GM18951 (cell line): ENCODE results near the gene LCK.
"Not testable (repeated sequence)": the region's sequence is repeated elsewhere in the genome, so short reads cannot be mapped to it uniquely, and the experiment has no call there.

Source experiments
- POLR2A ChIP-seq: IDR thresholded peaks from 4 replicates; pipeline ENCODE4 v1.6.1; 2011; ENCODE audit warnings: mild to moderate bottlenecking; ENCODE audit not compliant: insufficient read length, insufficient read depth; ENCODE audit errors: extremely low read depth
- in situ Hi-C: fragments of 300-500 bp; cut with MboI; formaldehyde crosslinking; loops from one replicate; pipeline ENCODE4 v1.12.0; 2022; ENCODE audit warnings: low sequenced_read_pairs, mixed read lengths, inconsistent platforms; ENCODE audit not compliant: unreplicated experiment

Gene LCK

DNA sequence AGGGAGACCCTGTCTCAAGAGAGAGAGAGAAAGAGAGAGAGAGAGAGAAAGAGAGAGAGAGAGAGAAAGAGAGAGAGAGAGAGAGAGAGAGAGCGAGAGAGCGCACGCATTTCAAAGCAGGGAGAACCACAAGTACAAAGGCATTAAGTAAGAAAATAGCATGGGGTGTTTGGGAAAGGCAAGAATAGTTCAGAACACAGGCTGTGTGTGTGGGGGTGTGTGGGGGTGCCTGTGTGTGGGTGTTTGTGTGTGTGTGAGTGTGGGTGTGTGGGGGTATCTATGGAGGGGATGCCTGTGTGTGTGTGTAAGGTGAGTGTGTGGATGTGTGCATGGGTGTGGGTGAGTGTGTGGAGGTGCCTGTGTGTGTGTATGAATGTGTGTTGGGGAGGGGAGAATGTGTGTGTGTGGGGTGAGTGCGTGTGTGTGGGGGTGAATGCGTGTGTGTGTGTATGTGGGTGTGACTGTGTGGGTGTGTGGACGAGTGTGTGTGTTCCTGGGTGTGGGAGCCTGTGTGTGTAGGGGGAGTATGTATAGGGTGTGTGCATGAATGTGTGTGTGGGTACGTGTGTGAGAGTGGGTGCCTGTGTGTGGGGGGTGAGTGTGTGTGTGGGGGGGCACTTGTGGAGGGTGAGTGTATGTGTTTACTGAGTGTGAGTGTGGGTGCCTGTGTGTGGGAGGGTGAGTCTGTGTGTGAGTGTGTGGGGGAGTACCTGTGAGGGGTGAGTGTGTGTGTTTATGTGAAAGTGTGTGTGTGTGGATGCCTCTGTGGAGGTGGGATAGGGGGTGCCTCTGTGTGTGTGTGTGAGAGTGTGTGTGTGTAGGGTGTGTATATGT lies 21.7 kb downstream of the LCK start:
- in situ Hi-C loops = no loop called here
- no peak for TF ChIP-seq POLR2A

DNA sequence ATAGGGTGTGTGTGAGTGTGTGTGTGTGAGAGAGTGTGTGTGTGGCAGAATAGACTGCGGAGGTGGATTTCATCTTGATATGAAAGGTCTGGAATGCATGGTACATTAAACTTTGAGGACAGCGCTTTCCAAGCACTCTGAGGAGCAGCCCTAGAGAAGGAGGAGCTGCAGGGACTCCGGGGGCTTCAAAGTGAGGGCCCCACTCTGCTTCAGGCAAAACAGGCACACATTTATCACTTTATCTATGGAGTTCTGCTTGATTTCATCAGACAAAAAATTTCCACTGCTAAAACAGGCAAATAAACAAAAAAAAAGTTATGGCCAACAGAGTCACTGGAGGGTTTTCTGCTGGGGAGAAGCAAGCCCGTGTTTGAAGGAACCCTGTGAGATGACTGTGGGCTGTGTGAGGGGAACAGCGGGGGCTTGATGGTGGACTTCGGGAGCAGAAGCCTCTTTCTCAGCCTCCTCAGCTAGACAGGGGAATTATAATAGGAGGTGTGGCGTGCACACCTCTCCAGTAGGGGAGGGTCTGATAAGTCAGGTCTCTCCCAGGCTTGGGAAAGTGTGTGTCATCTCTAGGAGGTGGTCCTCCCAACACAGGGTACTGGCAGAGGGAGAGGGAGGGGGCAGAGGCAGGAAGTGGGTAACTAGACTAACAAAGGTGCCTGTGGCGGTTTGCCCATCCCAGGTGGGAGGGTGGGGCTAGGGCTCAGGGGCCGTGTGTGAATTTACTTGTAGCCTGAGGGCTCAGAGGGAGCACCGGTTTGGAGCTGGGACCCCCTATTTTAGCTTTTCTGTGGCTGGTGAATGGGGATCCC lies 22.5 kb downstream of the LCK start:
- in situ Hi-C loops = no loop called here

DNA sequence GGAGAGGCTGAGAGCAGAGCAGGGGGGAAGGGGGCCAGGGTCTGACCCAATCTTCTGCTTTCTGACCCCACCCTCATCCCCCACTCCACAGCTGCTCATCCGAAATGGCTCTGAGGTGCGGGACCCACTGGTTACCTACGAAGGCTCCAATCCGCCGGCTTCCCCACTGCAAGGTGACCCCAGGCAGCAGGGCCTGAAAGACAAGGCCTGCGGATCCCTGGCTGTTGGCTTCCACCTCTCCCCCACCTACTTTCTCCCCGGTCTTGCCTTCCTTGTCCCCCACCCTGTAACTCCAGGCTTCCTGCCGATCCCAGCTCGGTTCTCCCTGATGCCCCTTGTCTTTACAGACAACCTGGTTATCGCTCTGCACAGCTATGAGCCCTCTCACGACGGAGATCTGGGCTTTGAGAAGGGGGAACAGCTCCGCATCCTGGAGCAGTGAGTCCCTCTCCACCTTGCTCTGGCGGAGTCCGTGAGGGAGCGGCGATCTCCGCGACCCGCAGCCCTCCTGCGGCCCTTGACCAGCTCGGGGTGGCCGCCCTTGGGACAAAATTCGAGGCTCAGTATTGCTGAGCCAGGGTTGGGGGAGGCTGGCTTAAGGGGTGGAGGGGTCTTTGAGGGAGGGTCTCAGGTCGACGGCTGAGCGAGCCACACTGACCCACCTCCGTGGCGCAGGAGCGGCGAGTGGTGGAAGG lies 23.7 kb downstream of the LCK start:
- in situ Hi-C loops = no loop called here
- no peak for TF ChIP-seq POLR2A

More for the DNA sequence above, 22.5 kb downstream of the LCK start:
- no peak for TF ChIP-seq POLR2A

DNA sequence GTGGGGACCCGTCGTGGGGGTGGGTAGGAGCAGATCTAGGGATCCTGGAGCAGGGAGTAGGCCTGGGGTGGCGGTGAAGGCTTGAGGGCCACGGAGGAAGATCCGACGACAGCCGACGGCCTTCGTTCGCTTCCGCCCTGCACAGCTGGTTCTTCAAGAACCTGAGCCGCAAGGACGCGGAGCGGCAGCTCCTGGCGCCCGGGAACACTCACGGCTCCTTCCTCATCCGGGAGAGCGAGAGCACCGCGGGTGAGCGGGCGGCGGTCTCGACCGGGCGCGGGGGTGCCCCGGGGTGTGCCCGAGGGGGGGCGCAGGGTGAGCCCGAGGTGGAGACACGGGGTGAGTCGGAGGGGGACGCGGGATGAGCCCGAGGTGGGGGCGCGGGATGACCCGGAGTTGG lies 24.4 kb downstream of the LCK start:
- in situ Hi-C loops = no loop called here
- no peak for TF ChIP-seq POLR2A

DNA sequence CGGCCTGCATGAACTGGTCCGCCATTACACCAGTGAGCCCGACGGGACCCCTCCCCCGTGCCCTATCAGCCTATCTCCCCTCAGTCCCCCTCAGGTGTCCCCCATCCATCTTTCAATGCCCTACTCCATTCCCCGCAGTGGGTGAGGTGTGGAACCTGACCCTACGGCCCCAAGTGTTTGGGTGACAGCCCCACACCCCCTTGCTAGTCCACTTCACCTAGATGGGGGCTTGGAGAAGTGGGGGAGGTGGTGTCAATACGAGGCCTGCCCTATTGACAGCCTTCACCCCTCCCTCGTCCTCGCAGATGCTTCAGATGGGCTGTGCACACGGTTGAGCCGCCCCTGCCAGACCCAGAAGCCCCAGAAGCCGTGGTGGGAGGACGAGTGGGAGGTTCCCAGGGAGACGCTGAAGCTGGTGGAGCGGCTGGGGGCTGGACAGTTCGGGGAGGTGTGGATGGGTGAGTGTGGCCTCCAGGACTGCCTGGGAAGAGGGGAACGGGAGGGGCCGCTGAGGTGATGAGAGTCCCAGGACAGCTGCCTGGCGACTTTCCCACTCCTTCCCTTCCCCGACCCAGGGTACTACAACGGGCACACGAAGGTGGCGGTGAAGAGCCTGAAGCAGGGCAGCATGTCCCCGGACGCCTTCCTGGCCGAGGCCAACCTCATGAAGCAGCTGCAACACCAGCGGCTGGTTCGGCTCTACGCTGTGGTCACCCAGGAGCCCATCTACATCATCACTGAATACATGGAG lies 25.1 kb downstream of the LCK start:
- in situ Hi-C loops = no loop called here
- TF ChIP-seq POLR2A = peak; percentile 11

DNA sequence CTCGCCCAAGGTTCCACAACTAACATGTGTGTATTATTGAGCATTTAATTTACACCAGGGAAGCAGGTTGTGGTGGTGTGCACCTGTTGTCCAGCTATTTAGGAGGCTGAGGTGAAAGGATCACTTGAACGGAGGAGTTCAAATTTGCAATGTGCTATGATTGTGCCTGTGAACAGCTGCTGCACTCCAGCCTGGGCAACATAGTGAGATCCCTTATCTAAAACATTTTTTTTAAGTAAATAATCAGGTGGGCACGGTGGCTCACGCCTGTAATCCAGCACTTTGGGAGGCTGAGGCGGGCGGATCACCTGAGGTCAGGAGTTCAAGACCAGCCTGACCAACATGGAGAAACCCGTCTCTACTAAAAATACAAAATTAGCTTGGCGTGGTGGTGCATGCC lies 33.7 kb downstream of the LCK start:
- in situ Hi-C loops = not testable (repeated sequence)

DNA sequence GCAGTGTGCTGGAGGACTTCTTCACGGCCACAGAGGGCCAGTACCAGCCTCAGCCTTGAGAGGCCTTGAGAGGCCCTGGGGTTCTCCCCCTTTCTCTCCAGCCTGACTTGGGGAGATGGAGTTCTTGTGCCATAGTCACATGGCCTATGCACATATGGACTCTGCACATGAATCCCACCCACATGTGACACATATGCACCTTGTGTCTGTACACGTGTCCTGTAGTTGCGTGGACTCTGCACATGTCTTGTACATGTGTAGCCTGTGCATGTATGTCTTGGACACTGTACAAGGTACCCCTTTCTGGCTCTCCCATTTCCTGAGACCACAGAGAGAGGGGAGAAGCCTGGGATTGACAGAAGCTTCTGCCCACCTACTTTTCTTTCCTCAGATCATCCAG lies 34.6 kb downstream of the LCK start:
- in situ Hi-C loops = no loop called here
- TF ChIP-seq POLR2A = no peak

DNA sequence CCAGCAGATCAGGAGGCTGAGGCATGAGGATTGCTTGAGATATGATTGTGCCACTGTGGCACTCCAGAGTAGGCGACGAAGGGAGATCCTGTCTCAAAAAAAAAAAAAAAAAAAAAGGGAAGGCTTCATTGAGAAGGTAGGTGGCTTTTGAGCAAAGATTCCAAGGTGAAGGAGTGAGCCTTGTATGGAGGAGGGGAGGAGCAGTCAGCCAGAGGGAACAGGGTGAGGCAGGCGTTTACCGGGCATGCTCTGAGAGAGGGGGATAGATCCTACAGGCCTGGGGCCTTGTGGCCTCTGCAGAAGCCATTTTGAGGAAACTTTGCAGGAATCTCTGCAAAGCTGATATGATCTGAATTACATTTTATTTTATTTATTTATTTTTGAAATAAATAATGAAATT lies 35.7 kb downstream of the LCK start:
- TF ChIP-seq POLR2A = no peak
- in situ Hi-C loops = no loop called here

DNA sequence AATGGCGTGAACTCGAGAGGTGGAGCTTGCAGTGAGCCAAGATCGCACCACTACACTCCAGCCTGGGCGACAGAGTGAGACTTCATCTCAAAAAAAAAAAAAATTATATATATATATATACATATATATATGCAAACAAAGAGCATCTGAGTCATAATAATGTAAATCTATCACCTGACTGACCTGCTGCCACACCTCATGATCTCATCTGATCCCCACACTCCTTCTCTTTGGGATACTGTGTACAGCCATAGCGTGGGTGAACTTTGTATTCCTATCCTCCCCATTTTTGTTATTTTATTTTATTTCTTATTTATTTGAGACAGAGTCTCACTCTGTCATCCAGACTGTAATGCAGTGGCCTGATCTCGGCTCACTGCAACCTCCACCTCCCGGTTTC lies 38.2 kb downstream of the LCK start:
- in situ Hi-C loops = no loop called here
- no peak for TF ChIP-seq POLR2A

DNA sequence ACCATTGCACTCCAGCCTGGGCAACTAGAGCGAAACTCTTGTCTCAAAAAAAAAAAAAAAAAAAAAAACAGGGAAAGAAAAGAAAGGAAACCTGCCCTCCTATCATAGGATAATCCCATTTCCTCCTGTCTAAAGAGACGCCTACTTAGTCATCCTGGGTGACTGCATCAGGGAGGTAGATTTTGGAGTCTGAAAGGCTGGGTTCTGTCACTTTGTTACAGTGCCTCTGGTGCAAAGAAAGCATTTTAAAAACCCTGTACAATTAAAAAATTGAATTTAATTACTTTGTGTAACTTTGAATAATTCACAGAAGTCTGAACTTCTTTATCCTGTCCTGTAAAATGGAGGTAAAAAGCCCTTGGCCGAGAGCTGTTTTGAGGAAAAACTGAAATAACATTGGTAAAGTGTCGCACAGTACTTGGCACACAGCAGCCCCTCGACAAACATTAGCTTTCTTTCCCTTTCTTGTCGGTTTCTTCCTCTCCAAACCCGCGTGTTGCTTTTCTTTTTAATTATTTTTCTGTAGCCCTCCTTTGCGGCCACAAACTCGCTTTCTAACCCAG lies 40.2 kb downstream of the LCK start:
- in situ Hi-C loops = no loop called here
- TF ChIP-seq POLR2A = no peak

DNA sequence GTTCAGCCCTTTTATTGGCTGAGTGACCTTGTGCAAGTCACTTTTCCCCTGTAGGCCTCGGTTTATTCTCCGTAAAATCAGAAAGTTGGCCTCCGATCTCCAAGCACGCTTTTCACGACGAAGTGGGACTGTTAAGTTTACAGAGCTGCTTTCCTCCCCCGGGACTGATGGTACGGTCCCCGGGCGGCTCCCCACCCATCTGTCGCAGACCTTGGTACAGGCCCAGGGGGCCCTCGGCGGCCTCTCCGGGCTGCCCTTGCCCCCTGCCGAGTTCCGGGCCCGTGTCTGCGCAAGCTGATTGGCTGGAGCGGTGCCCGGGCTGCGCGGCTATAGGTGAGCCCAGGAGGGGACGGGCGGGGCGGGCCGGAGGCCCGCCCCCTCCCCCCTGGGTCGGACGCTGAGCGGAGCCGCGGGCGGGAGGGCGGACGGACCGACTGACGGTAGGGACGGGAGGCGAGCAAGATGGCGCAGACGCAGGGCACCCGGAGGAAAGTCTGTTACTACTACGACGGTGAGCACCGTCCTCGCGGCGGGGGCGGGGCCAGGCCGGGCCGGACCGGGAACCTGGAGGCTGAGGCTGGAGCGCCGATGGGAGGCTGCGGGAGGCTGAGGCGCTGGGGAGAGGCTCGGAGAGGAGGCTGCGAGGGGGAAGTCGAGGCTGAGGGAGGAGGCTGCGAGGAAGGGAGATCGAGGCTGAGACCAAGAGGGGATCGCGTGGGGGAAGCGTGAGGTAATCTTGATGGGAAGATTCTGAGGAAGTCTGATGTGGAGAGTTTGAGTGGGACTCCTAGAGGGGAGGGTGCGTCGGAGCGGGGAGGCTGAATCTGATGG lies 40.9 kb downstream of the LCK start, which contains the start of gene HDAC1:
Gene HDAC1 (plus strand): TSS at position 376 of the 831 bp plus-strand sequence. CDS start 87 bp downstream, at position 463.
- in situ Hi-C loops = no loop called here
- peak; percentile 86 for TF ChIP-seq POLR2A

DNA sequence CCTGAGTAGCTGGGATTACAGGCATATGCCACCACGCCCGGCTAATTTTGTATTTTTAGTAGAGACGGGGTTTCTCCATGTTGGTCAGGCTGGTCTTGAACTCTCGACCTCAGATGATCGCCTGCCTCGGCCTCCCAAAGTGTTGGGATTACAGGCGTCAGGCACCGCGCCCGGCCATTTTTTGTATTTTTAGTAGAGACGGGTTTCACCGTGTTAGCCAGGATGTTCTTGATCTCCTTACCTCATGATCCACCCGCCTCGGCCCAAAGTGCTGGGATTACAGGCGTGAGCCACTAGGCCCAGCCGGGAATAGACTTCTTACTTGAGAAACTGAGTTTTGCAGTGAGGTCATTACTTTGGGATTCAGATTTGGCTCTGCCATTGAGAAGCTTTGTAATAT lies 47.1 kb downstream of the LCK start:
- in situ Hi-C loops = not testable (repeated sequence)
